Measurements from ENCODE around the gene AGBL1.

DNA sequence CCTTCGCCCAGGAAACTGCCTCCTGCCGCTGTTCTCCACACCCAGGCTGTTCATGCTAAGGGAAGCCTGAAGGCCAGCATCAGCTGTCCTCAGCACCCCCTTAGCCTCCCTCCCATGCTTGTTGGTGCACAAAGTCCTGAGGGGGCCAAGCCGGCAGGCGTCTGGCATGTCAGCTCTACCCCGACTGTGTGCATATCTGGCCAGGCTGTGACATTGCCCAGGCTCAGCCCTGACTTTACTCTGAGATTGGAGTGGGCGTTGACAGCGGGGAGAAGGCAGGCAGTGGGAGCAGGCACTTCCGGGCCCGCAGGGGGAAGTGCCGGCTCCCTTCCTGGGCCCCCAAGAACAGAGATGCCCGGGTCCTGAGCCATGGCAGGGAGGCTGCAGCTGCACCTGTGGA is 492.2 kb downstream of the AGBL1 start:
- no peak for TF ChIP-seq POLR2A (IDR thresholded peaks at IDR 0.05)
- TF ChIP-seq, protein P1, sequence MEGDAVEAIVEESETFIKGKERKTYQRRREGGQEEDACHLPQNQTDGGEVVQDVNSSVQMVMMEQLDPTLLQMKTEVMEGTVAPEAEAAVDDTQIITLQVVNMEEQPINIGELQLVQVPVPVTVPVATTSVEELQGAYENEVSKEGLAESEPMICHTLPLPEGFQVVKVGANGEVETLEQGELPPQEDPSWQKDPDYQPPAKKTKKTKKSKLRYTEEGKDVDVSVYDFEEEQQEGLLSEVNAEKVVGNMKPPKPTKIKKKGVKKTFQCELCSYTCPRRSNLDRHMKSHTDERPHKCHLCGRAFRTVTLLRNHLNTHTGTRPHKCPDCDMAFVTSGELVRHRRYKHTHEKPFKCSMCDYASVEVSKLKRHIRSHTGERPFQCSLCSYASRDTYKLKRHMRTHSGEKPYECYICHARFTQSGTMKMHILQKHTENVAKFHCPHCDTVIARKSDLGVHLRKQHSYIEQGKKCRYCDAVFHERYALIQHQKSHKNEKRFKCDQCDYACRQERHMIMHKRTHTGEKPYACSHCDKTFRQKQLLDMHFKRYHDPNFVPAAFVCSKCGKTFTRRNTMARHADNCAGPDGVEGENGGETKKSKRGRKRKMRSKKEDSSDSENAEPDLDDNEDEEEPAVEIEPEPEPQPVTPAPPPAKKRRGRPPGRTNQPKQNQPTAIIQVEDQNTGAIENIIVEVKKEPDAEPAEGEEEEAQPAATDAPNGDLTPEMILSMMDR (IDR thresholded peaks at IDR 0.05) = no peak

All from heart left ventricle (tissue), 13 donors.